T-helper 9 cell (primary cell): ENCODE measurements around the gene MXD4.

Source experiments
- DNase-seq: peaks from one replicate; pipeline ENCODE4 v3.0.0-alpha.2; 2020
- total RNA-seq, 2 donors: gene quantifications; one replicate each; lab custom pipeline; 2026; lab: John Stamatoyannopoulos, UW

The MXD4 gene
- 89.0 to 139 reads per million in 2 donors for total RNA-seq

DNA sequence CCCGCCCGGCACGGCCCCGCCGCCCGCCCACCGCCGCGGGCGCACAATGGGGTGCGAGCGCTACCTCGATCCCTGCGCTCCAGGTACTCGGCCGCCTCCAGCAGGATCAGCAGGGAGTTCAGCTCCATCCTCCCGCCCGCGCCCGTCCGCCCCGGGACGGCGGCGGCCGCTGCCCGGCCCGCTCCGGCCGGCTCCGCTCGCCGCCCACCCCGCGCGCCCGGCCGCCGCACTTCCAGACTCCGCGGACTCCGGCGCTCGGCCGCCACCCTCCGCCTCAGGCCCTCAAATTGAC is at the start of gene MXD4:
Gene MXD4 (minus strand): TSS at position 257 of the 292 bp plus-strand sequence. CDS start 129 bp downstream, at position 128.
- no peak for DNase-seq

DNA sequence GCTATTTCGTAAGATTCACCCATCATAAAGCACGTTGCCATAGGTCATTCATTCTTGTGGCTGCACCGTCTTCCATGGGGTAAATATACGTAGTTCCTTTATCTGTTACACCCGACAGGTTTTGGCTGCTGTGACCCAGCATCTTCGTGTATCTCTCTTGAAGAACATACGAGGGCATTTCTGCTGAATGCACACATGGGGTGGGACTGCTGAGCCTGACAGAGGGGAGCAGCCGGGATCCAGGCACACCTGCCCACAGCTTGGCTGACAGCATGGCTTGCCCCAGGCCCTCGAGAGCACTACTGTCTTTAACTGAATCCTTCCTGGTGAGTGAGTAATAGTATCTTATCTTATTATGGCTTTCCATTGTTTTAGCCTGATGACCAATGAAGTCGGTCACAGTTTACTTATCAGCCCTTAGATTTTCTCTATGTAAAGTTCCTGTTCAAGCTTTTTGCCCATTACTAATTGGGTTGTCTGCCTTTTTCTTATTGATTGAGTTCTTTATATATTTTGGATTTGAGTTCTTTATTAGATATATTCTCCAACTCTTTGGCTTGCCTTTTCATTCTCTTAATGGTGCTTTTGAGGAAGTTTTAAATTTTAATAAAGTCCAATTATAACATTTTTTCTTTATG is 45.0 kb upstream of the MXD4 start:
- DNase-seq: no peak

- DNase-seq: no peak
Measured at GRCh38 chr4:2305766-2306501, 44.0 kb upstream of the MXD4 start.

DNA sequence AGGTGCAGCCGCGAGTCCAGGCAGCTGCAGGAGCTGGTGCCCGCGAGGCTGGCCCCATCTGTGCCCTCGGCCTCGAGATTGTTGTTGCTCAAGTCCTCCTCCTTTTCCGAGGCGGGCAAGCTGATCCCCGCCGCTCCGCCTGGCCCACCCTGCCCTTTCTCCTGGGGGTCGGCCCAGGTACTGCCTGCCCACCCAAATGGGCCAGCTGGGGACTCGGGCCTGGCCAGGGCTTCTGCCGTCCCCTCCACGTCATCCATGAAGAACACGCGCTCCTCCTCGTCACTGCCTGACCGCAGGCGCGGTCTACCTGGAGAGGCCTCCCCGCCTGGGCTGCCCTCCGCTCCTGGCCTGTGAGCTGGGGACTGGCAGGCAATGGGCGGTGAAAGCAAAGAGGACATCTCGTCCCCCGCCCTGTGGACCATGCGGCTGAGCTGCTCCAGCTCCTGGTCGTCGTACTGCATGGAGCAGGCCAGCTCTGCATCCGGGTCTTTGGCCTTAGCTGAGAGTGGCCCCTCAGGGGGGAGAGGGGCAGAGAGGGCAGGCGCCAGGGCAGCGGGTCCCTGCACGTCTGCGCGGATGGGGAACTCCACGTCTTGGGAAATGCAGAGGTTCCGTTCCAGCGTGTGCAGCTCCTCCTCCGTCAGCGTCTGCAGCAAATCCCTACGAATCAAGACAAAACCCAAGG is 43.1 kb upstream of the MXD4 start:
- no peak for DNase-seq

- no peak for DNase-seq
Measured at GRCh38 chr4:2304321-2304876, 42.5 kb upstream of the MXD4 start.

GRCh38 chr4:2303686-2304320 is 41.9 kb upstream of the MXD4 start:
- DNase-seq: no peak

DNA sequence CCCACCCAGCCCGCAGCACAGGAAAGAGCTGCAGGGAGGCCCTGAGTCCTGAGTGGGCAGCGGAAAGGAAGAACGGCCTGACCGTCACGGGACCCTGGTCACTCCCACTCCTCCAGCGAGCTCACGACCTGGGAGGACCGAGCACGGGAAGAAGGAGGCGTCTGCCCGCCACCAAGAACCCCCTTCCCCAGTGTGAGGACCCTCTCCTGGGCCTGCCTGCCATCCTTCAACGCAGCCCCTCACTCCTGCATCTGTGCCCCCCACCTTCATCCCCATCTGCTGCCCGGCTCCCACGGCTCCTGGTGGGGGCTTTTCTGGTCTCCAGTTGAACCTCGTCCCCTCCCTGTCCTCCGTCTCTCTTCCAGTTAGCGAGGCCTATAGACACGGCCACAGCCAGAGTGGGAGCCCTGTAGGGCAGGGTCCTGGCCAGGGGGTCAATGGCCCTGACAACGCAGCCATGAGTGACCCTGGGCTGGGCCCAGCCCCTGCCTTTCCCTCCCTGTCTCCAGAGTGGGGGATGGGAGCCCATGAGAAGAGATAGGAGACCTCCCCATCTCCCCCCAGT is 41.3 kb upstream of the MXD4 start:
- DNase-seq: no peak

DNA sequence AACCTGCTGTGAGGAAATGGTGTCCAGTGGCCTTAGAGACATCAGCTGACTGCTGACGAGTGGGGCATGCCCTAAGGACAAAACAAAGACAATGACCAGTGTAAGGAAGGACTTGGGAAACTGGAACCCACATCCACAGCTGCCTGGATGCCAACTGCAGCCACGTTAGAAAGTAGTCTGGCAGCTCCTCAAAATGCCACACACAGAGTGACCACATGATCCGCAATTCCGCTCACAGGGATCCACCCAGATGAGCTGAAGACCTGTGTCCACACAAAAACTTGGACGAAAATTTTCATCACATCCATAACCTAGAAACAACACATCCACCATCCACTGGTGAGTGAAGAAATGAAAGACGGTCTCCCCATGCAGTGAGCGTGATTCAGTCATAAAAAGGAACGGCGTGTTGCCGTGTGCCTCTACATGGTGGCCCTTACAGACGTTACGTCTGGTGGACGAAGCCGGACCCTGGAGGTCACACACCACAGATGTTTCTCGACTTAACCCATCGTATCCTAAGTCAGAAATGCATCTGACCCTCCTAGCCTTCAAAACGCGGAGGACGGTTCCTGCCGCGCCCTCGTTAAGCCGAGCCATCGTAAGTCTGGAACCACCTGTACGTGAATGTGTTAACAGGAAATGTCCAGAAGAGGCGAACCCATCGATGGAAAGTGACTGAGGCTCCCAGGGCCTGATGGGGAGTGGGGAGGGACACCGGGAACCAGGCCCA is 40.6 kb upstream of the MXD4 start:
- no peak for DNase-seq

DNA sequence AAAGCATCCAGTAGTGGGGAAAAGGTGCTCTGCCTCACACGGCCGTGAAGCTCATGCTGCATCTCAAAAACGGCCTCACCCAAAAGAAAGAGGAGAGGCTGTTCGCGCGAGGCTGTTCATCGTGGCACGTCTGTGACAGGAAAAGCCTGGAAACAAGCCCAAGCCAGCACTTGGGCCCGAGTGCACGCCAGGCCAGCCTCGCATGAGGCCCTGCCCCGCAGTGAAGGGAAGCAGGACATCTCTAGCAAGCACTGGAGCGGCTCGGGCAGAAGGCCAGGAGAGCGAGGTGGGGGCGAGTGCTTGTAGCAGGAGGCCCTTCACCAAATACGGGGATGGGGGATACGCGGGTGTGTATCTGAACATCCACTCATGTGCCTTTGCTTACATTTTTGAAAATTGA is 39.9 kb upstream of the MXD4 start:
- DNase-seq: no peak

- no peak for DNase-seq
Measured at GRCh38 chr4:2301225-2301642, 39.3 kb upstream of the MXD4 start.

- DNase-seq: no peak
Measured at GRCh38 chr4:2300431-2301224, 38.7 kb upstream of the MXD4 start.

DNA sequence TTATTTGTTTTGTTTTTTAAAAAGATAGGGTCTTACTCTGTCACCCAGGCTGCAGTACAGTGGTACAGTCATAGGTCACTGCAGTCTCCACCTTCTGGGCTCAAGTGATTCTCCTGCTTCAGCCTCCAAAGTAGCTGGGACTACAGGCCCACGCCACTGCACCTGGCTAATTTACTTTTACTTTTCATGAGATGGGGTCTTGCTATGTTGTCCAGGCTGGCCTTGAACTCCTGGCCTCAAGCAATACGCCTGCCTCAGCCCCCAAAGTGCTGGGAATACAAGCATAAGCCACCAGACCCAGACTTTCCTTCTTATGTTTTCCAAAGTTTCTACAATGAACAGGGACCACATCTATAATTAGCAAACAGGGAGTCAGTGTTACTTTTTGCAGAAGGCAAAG is 37.9 kb upstream of the MXD4 start:
- DNase-seq: no peak

GRCh38 chr4:2298532-2298991 is 36.7 kb upstream of the MXD4 start:
- DNase-seq: no peak

DNA sequence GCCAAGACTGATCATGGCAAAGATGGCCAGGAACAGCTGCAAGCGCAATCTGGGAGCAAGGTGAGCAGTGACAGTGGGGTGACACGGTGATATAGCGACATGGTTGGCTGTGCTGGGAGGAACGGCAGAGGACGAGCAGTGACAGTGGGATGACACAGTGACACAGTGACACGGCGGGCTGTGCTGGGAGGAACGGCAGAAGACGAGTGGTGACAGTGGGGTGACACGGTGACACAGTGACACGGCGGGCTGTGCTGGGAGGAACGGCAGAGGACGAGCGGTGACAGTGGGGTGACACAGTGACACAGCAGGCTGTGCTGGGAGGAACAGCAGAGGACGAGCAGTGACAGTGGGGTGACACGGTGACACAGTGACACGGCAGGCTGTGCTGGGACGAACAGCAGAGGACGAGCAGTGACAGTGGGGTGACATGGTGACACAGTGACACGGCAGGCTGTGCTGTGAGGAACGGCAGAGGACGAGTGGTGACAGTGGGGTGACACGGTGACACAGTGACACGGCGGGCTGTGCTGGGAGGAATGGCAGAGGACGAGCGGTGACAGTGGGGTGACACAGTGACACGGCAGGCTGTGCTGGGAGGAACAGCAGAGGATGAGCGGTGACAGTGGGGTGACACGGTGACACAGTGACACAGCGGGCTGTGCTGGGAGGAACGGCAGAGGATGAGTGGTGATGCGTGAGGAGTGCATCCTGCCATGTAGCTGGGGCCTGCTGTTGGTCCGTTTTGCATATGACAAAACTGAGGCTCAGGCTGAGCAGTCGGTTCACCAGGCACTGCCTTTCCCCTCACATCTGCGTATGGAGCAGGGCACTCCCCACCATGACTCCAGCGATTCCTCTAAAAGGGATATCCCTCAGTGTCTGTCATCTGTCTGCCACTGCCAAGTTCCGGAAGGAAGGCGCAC is 36.0 kb upstream of the MXD4 start:
- no peak for DNase-seq

DNA sequence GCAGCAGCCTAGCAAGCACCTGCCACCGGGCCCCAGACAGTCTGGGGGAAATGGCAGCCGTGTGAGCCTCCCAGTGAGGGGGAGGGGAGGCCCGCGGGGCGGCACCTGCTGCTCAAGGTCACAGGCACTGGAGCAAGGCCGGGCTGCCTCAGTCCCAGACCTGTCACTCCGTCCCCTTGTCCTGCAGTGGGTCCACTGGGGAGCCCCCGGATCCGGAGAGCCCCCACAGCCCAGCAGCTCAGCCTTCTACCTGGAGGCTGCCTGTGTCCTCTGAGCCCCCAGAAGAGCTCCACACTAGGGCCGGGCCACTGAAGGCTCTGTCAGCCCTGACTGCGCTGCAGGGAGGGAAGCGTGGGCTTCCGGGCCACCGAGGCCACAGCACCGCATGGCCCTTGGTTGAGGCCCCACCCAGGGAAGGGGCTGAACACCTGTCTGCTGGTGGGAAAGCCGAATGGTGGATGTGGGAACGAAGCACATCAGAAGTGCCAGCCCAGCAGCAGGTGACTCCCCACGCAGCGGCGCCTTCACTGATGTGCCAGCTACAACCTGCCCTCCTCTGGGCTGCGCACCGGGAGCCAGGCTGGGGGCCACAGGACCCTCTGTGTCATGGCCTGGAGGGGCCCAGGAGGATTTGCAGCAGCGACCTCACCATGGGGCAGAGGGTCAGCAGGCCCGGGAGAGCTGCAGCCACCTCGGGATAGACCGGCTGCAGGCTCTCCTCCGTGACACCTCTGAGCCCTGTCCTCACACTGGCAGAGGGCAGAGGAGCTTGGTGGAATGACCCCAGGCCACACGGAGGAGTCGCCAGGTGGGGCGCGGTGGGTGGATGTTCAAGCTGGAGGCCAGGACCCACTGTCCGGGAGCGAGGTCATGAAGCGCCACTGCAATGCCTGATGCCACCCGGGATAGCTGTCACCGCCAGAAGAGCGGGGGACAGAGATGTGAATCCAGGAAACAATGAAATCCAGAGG is 35.0 kb upstream of the MXD4 start:
- DNase-seq: no peak

DNA sequence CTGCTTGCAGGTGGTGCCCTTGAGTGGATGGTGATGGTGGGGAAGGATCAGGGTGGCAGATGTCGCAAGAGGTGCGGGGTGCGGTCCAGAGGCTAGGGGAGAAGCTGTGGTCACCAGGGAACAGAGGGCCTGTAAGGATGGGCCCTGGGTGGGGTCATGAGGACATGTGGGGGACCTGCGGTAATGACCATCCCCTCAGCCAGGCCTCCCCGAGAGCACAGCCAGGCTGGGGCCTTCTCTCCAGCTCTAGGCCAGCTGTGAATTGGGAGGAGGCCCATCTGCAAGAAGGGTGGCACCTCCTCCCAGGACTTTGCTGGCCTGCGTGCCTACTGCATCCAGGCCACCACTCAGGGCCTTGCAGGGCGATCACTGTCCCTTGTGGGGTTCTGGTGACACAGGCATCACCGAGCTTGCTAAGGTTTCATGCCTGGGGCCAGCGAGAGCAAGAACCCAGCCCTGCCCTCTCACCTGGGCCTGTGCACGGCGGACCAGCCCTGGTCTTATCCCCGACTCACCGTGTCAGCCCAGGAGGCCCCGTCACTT is 34.1 kb upstream of the MXD4 start:
- no peak for DNase-seq

DNA sequence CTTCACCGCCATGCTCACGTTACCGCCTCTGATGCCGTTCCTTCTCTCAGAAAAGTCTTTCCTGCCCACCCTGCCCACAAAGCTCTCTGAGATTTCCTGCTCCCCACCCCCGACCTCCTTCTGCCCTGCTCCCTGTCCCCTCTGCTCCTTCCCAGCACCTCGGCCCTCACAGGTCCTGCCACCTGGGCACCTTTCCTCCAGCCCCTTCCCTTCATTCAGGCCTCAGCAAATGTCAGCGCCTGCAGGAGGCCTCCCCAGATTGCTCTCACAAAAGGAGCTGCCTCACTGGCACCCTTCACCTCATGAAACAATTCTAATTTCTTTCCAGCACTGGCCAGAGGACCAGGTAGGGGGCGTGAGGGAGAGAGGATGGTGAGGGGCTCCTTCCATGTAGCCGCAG is 33.6 kb upstream of the MXD4 start:
- DNase-seq: no peak

GRCh38 chr4:2292646-2293108 is 30.8 kb upstream of the MXD4 start:
- DNase-seq: no peak
